H4 (cell line): Measurements from ENCODE around the gene NCAM2. TPM values are rescaled to one million over a fixed set of nuclear protein-coding genes. Genes with fewer than 3 reads are reported as not detected.

ENCODE experiments used
- DNase-seq: peaks from one replicate; pipeline ENCODE4 v3.0.0-alpha.2; 2015; ENCODE audit warnings: low spot score
- total RNA-seq: library from RNA; depleted of rRNA; stranded (reverse); fragments of >200 nt; shearing (Covaris generic); gene quantifications from 2 replicates; pipeline ENCODE4 v1.2.3, GENCODE V29; 2014

The NCAM2 gene
- total RNA-seq, 1 experiment from 2014 or later = 9.8 TPM

DNA sequence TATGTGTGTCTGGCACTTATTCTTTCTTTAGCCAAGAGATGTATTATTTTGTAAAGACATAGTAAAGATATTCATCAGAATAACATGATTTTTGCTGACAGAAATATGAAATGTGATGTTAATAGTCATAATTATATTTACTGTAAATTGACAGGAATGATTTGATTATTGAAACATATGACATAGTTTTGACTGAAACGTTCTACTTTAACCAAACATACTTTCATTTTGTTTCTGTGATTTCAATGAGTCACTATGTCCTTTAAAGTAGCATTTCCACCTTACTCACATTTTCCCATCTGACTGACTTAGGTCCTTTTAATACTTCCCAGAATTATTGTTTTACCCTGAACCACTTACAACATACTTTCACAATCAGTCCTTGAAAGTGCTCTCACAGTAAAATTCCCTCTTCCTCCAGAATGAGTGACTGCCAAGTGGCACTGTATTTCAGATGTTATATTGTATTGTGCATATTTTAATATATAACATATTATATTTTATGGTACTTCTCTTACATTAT is 437.9 kb downstream of the NCAM2 start:
- DNase-seq = peak; percentile 28

DNA sequence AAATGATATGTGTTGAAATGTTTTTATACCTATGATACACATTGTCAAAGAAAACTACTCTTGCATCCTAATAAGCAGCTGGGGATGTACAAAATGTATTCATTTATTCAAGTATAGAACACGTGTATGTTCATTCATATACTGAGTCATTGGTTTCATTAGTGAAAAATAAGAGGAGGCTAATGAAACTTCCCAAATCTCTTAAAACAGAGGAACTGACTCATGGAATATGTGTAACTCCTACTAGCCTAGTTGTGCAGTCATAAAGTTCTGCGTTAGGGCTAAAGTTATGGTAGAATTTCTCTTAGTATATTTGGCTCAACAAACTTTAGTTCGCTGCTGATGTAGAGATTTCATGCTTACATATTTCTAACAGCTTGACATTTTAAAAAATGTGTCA is 441.6 kb downstream of the NCAM2 start:
- DNase-seq = no peak

DNA sequence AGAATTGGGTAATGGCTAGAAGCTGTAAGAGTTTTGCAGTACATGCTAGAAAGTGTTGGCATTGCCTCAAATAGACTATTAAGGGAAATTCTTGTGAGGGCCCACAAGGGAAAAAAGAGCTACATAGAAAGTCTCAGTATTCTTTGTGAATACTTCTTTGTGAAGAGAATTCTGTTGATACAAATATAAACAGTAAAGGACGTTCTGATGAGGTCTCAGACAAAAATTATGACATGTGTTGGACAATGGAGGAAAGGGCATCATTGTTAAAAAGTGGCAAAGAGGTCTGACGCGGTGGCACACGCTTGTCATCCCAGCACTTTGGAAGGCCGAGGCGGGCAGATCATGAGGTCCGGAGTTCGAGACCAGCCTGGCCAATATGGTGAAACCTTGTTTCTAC is 458.9 kb downstream of the NCAM2 start:
- no peak for DNase-seq

DNA sequence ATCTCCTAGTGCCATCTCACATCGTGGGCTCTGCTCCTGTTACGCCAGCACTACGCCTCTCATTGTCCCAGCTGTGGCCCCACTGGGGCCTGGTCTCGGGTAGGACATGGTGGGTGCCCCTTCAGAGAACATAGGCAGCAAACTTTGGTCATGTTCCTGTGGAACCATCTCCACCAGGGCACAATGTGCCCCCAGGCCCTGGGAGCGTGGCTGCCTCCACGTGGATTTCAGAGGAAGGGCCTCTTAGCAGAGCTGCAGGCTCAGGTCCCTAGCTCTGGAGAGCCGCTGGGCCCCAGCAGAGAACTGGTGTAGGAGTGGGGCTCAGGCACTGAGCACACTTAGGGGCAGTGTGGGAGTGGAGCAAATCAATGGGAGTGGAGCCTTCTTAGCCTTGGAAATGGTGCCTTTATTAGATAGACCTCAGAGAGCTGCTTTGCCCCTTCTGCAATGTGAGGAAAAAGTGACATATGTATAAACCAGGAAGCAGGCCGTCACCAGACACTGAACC is 460.0 kb downstream of the NCAM2 start:
- no peak for DNase-seq

DNA sequence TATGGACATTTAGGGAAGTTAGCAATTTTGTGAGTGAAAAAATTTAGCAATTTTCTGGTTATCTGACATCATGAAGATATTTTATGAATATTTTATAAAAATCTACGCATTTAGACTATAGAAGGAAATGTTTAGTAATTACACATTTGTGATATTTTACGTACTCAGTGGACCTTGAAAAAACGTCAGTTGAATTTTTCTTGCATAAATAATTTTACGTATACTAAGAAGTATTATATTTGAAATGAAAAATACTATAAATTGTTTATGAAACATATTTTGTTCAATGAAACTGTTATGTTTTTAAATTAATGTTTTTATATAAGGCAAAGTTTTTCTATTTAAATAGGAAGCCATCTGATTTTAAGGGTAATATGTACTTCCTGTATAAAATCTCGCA is 462.8 kb downstream of the NCAM2 start:
- no peak for DNase-seq

DNA sequence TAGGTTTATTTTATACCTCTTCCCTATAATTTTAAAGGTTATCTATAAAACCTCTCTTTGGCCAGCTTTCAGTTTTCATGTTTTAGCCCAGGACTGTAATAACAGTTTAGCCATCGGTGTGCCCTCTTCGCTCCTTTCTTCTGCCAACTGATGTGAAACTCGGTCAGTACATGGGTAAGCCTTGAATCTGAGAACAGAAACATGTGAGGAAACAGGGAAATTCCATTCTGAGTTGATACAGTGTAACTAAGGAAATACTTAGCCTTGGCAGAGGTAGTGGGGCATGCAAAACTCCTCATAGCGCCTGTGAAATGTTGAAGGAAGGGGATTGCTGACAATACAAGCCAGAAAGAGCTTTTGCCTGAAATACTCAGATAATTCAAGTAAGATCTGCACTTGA is 465.2 kb downstream of the NCAM2 start:
- no peak for DNase-seq

DNA sequence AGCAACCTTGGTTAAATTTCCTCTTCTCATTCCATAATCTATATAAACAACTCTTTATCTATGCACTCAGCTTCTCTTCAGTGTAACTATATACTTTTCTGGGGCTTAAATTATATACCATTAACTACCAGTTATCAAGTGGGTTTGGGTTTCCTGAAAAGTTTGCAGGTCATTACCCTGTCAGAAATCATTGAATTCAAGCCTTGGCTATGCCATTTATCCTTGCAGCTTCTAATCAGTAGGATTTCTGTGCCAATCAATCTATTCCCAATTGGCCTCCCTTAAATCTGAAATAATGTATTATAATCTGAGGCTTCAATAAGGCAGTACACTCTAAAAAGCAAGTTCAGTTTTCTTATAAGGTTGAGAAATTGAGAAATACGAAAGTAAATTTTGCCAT is 466.5 kb downstream of the NCAM2 start:
- no peak for DNase-seq

DNA sequence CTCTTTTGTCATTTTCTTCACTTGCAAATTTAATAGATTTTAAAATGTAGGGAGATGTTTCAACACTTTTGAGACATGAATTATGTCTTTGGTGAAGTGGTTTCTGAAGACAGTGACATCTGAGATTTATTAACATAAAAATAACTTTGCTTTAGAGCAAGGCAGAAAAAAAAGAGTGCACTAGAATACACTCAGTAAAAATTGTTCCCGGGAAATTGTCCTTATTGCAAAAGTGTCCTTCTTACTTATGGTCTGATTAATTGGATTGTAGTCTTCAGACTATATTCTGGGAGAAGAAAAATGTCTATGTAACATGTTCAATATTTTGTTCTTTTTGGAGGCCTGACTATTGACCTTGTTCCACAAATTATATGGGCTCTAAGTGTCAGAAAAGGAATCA is 468.5 kb downstream of the NCAM2 start:
- DNase-seq = no peak

DNA sequence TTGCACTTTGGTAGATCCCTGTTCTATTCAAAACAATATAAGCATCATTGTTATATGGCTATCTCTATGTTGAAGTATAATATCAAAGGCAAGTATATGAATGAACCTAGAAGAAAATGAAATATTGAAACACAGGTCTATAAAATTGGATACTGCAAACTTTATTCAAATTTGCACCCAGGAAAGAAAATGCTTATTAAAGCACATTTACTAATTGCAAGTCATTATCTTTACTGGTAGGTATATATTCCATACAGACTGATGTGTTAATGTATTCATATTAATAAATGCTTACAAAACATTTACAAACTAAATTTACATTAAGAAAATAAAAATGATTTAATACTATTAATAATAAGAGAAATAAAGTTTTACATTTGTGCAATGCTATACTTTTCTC is 469.8 kb downstream of the NCAM2 start:
- no peak for DNase-seq

DNA sequence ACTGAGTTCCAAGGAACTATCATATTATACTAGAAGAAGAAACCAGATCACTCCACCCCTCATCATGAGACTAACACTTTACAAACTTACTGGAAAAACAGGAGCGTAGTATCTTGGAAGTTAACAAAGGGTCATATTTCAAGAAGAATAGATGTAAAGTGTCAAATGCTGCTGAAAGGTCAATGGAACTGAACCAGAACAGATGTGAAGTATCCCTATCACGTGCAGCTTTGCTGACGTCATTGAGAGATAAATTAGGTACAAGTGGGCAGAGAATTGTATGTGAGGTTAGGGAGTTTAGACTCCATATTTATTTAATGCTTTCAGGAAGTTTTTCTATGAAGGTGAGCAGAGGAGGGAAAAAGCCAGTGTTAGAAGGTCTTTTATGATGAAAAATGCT is 483.0 kb downstream of the NCAM2 start:
- no peak for DNase-seq

DNA sequence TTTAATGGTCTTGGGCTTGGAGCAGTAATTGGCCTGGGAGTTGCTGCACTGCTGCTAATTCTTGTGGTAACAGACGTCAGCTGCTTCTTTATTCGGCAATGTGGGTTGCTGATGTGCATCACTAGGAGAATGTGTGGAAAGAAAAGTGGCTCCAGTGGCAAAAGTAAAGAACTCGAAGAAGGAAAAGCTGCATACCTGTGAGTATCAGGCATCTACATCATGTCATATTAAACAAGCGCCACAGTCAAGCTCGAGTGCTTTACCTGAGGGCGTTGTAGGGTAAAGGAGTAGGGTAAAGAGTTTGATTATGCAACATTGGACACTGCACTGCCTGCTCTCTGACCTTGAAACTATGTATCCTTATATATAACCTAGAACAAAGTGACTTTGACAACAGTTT is 510.6 kb downstream of the NCAM2 start:
- DNase-seq = no peak

DNA sequence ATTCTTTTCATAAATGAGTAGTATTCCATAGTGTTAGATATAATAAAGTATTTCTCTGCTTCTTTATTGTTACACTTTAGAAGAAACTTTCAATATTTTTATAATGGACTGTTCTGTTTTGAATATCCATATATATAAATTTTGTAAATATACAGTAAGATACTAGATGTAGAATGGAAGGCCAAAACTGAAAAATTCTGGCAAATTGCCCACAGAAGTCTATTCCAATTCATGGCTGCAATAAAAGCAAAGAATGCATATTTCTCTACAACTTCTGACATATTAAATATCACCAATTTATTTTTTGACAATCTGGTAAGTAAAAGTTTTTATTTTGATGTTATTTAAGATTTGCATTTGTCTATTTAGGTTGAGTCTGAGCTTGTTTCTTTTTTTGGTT is 532.5 kb downstream of the NCAM2 start:
- no peak for DNase-seq

DNA sequence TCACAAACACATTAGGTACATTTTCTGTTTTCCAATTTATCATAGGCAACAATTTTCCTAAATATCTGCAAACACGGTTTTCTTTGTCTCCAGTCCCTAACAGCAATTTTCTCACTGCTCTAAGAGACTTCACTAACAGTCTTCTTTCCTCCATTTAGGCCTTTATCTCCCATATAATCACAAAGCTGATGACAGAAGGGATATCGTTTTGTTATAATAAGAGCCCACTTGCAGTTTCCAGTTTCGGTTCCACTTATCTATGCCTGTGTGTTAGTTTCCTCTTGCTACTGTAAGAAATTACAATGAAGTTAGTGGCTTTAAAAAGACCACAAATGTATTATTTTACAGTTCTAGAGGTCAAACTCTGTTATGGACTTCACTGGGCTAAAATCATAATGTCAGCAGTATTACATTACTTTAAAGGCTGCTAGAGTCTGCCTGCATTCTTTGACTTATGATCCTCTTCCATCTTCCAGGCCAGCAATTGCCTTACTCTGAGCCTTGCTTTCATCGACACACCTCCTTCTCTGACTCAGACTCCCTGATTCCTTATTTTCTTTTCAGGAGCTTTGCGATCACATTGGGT is 549.3 kb downstream of the NCAM2 start:
- peak; percentile 13 for DNase-seq

DNA sequence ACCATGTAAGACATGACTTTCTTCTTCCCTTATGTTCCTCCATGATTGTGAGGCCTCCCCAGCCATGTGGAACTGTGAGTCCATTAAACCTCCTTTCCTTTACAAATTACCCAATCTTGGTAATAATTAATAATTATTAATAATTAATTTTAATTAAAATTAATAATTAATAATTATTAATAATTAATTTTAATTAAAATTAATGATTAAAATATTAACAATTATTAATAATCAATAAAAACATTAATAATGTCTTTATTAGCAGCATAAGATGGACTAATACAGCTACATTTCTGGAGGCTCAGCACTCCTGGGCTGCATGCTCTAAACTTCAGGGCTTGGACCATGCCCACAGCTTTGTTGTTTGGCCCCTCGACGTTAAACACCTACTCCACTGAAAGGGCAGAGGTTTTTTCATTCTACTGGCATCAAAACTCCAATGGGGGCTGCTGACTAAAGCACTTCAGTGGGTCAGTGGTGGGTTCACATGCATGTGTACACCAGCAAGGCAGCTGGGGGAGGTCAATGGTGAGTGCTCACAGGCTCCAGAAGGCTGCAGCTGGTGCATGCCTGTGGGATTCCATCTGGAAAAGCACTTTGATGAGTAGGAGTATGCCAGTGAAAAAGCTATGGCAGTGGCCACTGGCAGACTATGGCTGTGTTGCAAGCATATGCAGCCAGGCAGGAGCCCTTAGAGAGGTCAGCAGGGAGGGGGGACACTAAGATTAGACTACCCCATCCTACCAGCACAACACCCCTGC is 561.3 kb downstream of the NCAM2 start:
- DNase-seq = no peak
